Measurements from ENCODE around the gene NOVA2. TPM values are rescaled to one million over a fixed set of nuclear protein-coding genes. Genes with fewer than 3 reads are reported as not detected.

Gene NOVA2
- total RNA-seq, 1 experiment from 2014 or later, result not detected

GRCh38 chr19:45924891-45925447, 48.7 kb downstream of the NOVA2 start:
- no peak for DNase-seq (ENCODE audit: low spot score)

- DNase-seq (ENCODE audit: low spot score), result peak; percentile 63
Observed at GRCh38 chr19:45922281-45922680, 51.4 kb downstream of the NOVA2 start.

GRCh38 chr19:45920458-45920857, 53.2 kb downstream of the NOVA2 start:
- no peak for DNase-seq (ENCODE audit: low spot score)

- no peak for DNase-seq (ENCODE audit: low spot score)
Observed at GRCh38 chr19:45919678-45920077, 54.0 kb downstream of the NOVA2 start.

- no peak for DNase-seq (ENCODE audit: low spot score)
Observed at GRCh38 chr19:45918721-45919120, 54.9 kb downstream of the NOVA2 start.

- no peak for DNase-seq (ENCODE audit: low spot score)
Observed at GRCh38 chr19:45917421-45918091, 56.1 kb downstream of the NOVA2 start.

- DNase-seq (ENCODE audit: low spot score), result peak; percentile 37
Observed at GRCh38 chr19:45913874-45914830, 59.5 kb downstream of the NOVA2 start, which contains the start of gene NANOS2. Gene NANOS2, minus strand, starts transcription at chr19:45914778. Its CDS starts 85 bp downstream, at chr19:45914693.

- DNase-seq (ENCODE audit: low spot score), result no peak
Observed at GRCh38 chr19:45911291-45911690, 62.4 kb downstream of the NOVA2 start.

GRCh38 chr19:45908956-45909355, 64.7 kb downstream of the NOVA2 start:
- DNase-seq (ENCODE audit: low spot score), result no peak

- no peak for DNase-seq (ENCODE audit: low spot score)
Observed at GRCh38 chr19:45906221-45906620, 67.4 kb downstream of the NOVA2 start.

GRCh38 chr19:45905011-45905410, 68.7 kb downstream of the NOVA2 start:
- no peak for DNase-seq (ENCODE audit: low spot score)

- DNase-seq (ENCODE audit: low spot score), result peak; percentile 100
Observed at GRCh38 chr19:45902651-45903625, 70.7 kb downstream of the NOVA2 start.

GRCh38 chr19:45901912-45902650, 71.6 kb downstream of the NOVA2 start, which contains the start of gene MYPOP:
Gene MYPOP, minus strand, starts transcription at chr19:45902613. Its CDS starts 840 bp downstream, at chr19:45901773.
- no peak for DNase-seq (ENCODE audit: low spot score)

- DNase-seq (ENCODE audit: low spot score), result no peak
Observed at GRCh38 chr19:45901432-45901911, 72.2 kb downstream of the NOVA2 start.

GRCh38 chr19:45900738-45901431, 72.8 kb downstream of the NOVA2 start:
- DNase-seq (ENCODE audit: low spot score), result no peak

- DNase-seq (ENCODE audit: low spot score), result no peak
Observed at GRCh38 chr19:45899919-45900589, 73.6 kb downstream of the NOVA2 start.

- DNase-seq (ENCODE audit: low spot score), result no peak
Observed at GRCh38 chr19:45899253-45899652, 74.4 kb downstream of the NOVA2 start.

GRCh38 chr19:45897261-45897812, 76.3 kb downstream of the NOVA2 start:
- no peak for DNase-seq (ENCODE audit: low spot score)

Measured in HT-29 (cell line).